GM12865 (cell line): ENCODE results near the gene RRBP1.

Source experiments
- DNase-seq: peaks from one replicate; pipeline ENCODE4 v3.0.0; 2010; ENCODE audit warnings: low read depth
- H3K4me3 ChIP-seq: 2 replicates; pipeline ENCODE4 v1.5.1; 2011; ENCODE audit warnings: mild to moderate bottlenecking, low read depth, low read length, control low read depth
- CTCF ChIP-seq: IDR thresholded peaks from 2 replicates; pipeline ENCODE4 v1.5.1; 2011; ENCODE audit warnings: low read length, control low read depth, low read depth, inconsistent platforms; ENCODE audit not compliant: insufficient read depth; ENCODE audit errors: missing control alignments

RRBP1 gene

GRCh38 chr20:17700637-17701036 lies 18.6 kb upstream of the RRBP1 start:
- H3K4me3 ChIP-seq = no peak overlapping the region
- TF ChIP-seq CTCF = no peak
- no peak for DNase-seq

GRCh38 chr20:17699931-17700351 lies 17.9 kb upstream of the RRBP1 start, which contains the start of gene BANF2:
BANF2 (plus strand) TSS chr20:17699966; CDS start chr20:17725026, 25,060 bp downstream.
- no peak for TF ChIP-seq CTCF
- no peak within 1 kb of the TSS for H3K4me3 ChIP-seq
- DNase-seq = no peak

- DNase-seq = no peak
Observed at GRCh38 chr20:17698384-17698783, 16.3 kb upstream of the RRBP1 start.

GRCh38 chr20:17697171-17697570 lies 15.1 kb upstream of the RRBP1 start:
- no peak overlapping the region for H3K4me3 ChIP-seq
- no peak for TF ChIP-seq CTCF
- DNase-seq = no peak

More at GRCh38 chr20:17698384-17698783, 16.3 kb upstream of the RRBP1 start:
- H3K4me3 ChIP-seq = no peak overlapping the region
- TF ChIP-seq CTCF = no peak

- no peak for TF ChIP-seq CTCF
- no peak for DNase-seq
Observed at GRCh38 chr20:17696287-17696686, 14.2 kb upstream of the RRBP1 start.

GRCh38 chr20:17694767-17695166 lies 12.7 kb upstream of the RRBP1 start:
- no peak overlapping the region for H3K4me3 ChIP-seq
- no peak for TF ChIP-seq CTCF
- no peak for DNase-seq

More at GRCh38 chr20:17696287-17696686, 14.2 kb upstream of the RRBP1 start:
- H3K4me3 ChIP-seq = no peak overlapping the region

- no peak for DNase-seq
- H3K4me3 ChIP-seq = no peak overlapping the region
Observed at GRCh38 chr20:17693444-17694001, 11.5 kb upstream of the RRBP1 start.

More at GRCh38 chr20:17693444-17694001, 11.5 kb upstream of the RRBP1 start:
- no peak for TF ChIP-seq CTCF
